CD4-positive, alpha-beta T cell (primary cell): Measurements from ENCODE around the gene CPB2. TPM values are rescaled to one million over a fixed set of nuclear protein-coding genes. Genes with fewer than 3 reads are reported as not detected.

ENCODE experiments used
- ATAC-seq: fragments of 200-7000 bp; cut with Tn5 transposase; one replicate; pipeline ENCODE4 v1.10.0; 2022; ENCODE audit warnings: mild to moderate bottlenecking; ENCODE audit not compliant: poor library complexity
- CTCF ChIA-PET: fragments of 350-600 bp; sonication (Branson Sonifier 250); formaldehyde crosslinking; loops from one replicate; lab custom pipeline; 2021; ENCODE audit warnings: antibody characterized with exemption, inconsistent platforms; lab: Charles Lee
- POLR2A ChIA-PET: fragments of 350-600 bp; sonication (Branson Sonifier 250); formaldehyde crosslinking; loops from one replicate; lab custom pipeline; 2021; ENCODE audit warnings: antibody characterized with exemption, inconsistent platforms; lab: Charles Lee
- DNase-seq, 14 experiments: peaks; one replicate each; pipeline ENCODE4 v3.0.0-alpha.2; 2013 to 2020; ENCODE audit warnings: mixed read lengths in 2 of 14
- H3K27ac ChIP-seq, 2 donors: one replicate each; pipeline versions ENCODE4 v1.5.1 to v1.7.0; 2013; ENCODE audit warnings: low read length in 2 of 2, low read depth in 1 of 2, mild to moderate bottlenecking in 1 of 2
- H3K27me3 ChIP-seq, 2 experiments: 1 replicate in 1 of 2; 2 replicates in 1 of 2; pipeline versions ENCODE4 v1.6.1 to v1.7.0; 2013; ENCODE audit warnings: low read length in 2 of 2, control low read depth in 1 of 2, mild to moderate bottlenecking in 1 of 2, moderate library complexity in 1 of 2; ENCODE audit not compliant: insufficient read depth in 2 of 2, control insufficient read depth in 1 of 2
- H3K36me3 ChIP-seq: one replicate; pipeline ENCODE4 v1.6.1; 2013; ENCODE audit warnings: low read length, control low read depth; ENCODE audit not compliant: insufficient read depth
- H3K4me1 ChIP-seq: one replicate; pipeline ENCODE4 v1.6.1; 2013; ENCODE audit warnings: low read length, control low read depth; ENCODE audit not compliant: insufficient read depth
- H3K4me3 ChIP-seq: one replicate; pipeline ENCODE4 v1.5.1; 2013; ENCODE audit warnings: mild to moderate bottlenecking, low read length, moderate library complexity
- H3K9me3 ChIP-seq, 2 experiments: 1 replicate in 1 of 2; 2 replicates in 1 of 2; pipeline versions ENCODE4 v1.6.1 to v1.7.0; 2013; ENCODE audit warnings: low read length in 2 of 2, mild to moderate bottlenecking in 2 of 2, control low read depth in 1 of 2, moderate library complexity in 1 of 2; ENCODE audit not compliant: control insufficient read depth in 1 of 2, insufficient read depth in 1 of 2
- H3K27ac Mint-ChIP-seq: one replicate; pipeline ENCODE4 v1.8.0; 2020; ENCODE audit warnings: mixed read lengths
- H3K27me3 Mint-ChIP-seq: one replicate; pipeline ENCODE4 v1.8.0; 2021; ENCODE audit warnings: mixed read lengths
- H3K36me3 Mint-ChIP-seq: one replicate; pipeline ENCODE4 v1.8.0; 2021; ENCODE audit warnings: low read depth, mixed read lengths
- H3K4me1 Mint-ChIP-seq: one replicate; pipeline ENCODE4 v1.8.0; 2021; ENCODE audit warnings: low read depth, mixed read lengths
- H3K4me3 Mint-ChIP-seq: one replicate; pipeline ENCODE4 v1.8.0; 2020; ENCODE audit warnings: mild to moderate bottlenecking, mixed read lengths
- H3K9me3 Mint-ChIP-seq: one replicate; pipeline ENCODE4 v1.8.0; 2020; ENCODE audit warnings: mixed read lengths
- intact Hi-C, 2 experiments: fragments of 100-400 bp; cut with DNase I in 1 of 2; cut with micrococcal nuclease in 1 of 2; formaldehyde crosslinking; loops; one replicate each; pipeline versions ENCODE4 v1.15.1 to v1.9.0; 2023 to 2025; cut with DNase I, micrococcal nuclease
- total RNA-seq, 174 experiments: library from RNA in 2 of 174; stranded (reverse) in 2 of 174; gene quantifications; one replicate each; pipeline ENCODE4 v1.2.3 and lab custom pipeline; 2021 to 2026
- TF ChIP-seq, protein P1 (sequence below): fragments of 200-600 bp; IDR thresholded peaks from one replicate; pipeline ENCODE4 v1.8.0; 2022; ENCODE audit warnings: antibody characterized with exemption, mild to moderate bottlenecking

The CPB2 gene
- total RNA-seq, 2 experiments from 2014 or later, result not detected

DNA sequence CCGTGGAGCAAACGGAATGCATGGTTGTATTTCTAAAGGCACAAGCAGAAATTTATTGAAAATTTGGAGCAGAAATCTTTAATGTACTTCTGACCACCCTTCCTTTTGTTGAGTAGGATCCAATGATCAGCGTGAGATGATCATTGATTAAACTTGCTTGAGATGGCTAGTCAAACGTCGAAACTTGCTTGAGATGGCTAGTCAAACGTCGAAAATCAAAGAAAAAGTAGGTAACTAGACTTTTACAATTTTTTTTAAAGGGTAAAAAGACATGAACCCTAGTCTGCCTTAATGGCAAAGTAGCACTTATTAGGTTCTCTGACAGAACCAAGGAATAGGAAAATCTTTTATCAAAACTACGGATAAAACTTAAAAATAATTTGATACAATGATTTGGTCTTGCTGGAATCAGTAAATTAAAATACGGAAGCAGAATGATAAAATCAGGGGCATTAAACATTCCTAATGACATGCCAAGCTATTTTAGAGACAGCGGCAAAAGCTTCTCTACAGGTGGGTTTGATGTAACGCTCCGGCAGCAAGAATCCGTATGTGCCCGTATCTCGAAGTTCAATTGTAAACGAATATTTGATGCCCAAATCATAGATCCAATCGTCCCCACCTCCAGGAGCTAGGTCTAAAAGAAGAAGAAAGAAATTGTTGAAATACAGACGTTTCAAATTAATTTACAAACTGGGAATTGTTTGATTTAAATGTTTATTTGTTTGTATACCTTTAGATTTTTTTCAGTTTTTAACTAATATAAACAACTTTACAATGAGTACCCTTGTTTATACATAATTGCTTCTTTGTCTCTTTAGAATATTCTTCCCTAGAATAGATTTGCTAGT lies 51.4 kb downstream of the CPB2 start:
- H3K9me3 ChIP-seq, result no peaks in the 10 kb centered on the region
- H3K36me3 ChIP-seq, result no peaks in the 10 kb centered on the region
- ChIA-PET POLR2A (interaction anchor here (0.6 to 2.1 kb wide), 10 partner anchors 9 to 720 kb away, joined by 3 to 18 read pairs (median 6); partner anchors contain the start of gene SLC25A30), CTCF (interaction anchor here (1.3 to 1.5 kb wide), 4 partner anchors 9 to 268 kb away, joined by 4 to 7 read pairs (median 6); no protein-coding TSS in a partner anchor)
- TF ChIP-seq, protein P1, sequence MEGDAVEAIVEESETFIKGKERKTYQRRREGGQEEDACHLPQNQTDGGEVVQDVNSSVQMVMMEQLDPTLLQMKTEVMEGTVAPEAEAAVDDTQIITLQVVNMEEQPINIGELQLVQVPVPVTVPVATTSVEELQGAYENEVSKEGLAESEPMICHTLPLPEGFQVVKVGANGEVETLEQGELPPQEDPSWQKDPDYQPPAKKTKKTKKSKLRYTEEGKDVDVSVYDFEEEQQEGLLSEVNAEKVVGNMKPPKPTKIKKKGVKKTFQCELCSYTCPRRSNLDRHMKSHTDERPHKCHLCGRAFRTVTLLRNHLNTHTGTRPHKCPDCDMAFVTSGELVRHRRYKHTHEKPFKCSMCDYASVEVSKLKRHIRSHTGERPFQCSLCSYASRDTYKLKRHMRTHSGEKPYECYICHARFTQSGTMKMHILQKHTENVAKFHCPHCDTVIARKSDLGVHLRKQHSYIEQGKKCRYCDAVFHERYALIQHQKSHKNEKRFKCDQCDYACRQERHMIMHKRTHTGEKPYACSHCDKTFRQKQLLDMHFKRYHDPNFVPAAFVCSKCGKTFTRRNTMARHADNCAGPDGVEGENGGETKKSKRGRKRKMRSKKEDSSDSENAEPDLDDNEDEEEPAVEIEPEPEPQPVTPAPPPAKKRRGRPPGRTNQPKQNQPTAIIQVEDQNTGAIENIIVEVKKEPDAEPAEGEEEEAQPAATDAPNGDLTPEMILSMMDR, result no peak
- ATAC-seq, result no peak
- Mint-ChIP-seq H3K27me3 (peaks cover 22% of the 10 kb centered on the region), H3K4me3 (peak overlapping the region; percentile 91), H3K9me3 (no peaks in the 10 kb centered on the region), H3K36me3 (peaks cover 24% of the 10 kb centered on the region), H3K27ac (peak overlapping the region; percentile 86), H3K4me1 (peaks cover 45% of the 10 kb centered on the region)
- DNase-seq, result peak in 2 of 14 experiments; percentile 7 to 8
- H3K4me1 ChIP-seq, result peaks cover 2% of the 10 kb centered on the region
- peak overlapping the region; percentile 84 for H3K4me3 ChIP-seq
- intact Hi-C loops, result loop anchor here (5.0 to 10.0 kb wide), 9 partner anchors 119 to 1476 kb away; partner anchors contain the start of genes GPALPP1 (in 1 of the 2), LCP1 (in 1 of the 2), NUFIP1 (in 1 of the 2) and TPT1 (in 1 of the 2)
- H3K27ac ChIP-seq, result peak overlapping the region; percentile 97
- peaks cover 0 to 10% of the 10 kb centered on the region in 2 experiments for H3K27me3 ChIP-seq

DNA sequence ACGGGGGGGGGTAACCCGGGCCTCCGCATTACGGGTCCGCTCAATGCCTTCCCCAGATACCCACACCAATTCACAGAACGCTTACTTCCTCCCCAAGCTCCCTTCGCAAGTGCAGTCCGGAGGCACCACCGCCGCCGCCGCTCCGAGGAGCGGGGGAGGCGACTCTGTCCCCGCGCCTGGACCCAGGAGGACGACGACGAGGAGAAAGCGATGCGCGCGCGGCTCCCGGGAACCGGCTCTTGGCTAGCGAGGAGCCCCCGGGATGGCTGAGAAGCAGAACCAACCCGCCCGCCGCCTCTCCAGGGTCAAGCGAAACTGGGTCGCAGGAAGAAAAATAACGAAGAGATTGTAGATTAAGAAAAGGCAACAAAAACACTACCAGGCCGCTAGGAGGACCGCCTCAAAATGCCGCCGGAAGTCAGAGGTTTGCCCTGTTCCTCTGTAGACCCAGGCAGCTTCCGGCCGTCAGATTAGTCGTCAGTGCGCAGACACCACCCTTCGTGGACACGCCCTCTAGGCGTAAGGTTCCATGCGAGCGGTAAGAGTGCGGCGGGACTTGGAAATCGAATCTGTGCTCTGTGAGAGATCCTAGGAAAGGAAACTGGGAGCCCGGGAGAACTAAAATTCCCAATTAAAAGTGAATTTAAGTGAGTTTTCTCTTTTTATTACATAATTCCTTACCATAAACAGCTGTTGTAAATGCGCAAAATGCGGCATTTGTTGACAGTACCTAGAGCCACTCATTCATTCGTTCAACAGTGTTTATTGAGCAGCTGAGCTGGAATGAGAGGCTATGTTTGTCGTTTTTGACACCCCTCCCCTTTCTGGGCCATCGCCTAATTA lies 52.3 kb downstream of the CPB2 start, which contains the start of gene ZC3H13:
Gene ZC3H13, minus strand, starts transcription at position 428 of the 843 bp plus-strand sequence. CDS start 7,239 bp downstream, outside the sequence.
- DNase-seq (peak; percentile 87 to 98 (median 89)), ATAC-seq (peak; percentile 96)
- H3K4me1 ChIP-seq, result peaks cover 2% of the 10 kb centered on the region
- no peaks in the 10 kb centered on the region for H3K36me3 ChIP-seq
- H3K4me1 Mint-ChIP-seq, result peaks cover 53% of the 10 kb centered on the region
- H3K27me3 Mint-ChIP-seq, result peaks cover 22% of the 10 kb centered on the region
- intact Hi-C loops, result loop anchor here (1.0 to 10.0 kb wide), 10 partner anchors 74 to 1475 kb away; partner anchors contain the start of genes GPALPP1 (in 1 of the 2), LCP1 (in 1 of the 2), NUFIP1 (in 1 of the 2) and TPT1 (in 1 of the 2)
- peak within 1 kb of the TSS; percentile 91 for H3K4me3 Mint-ChIP-seq
- peak within 1 kb of the TSS; percentile 97 for H3K27ac ChIP-seq
- peak within 1 kb of the TSS; percentile 86 for H3K27ac Mint-ChIP-seq
- peaks cover 24% of the 10 kb centered on the region for H3K36me3 Mint-ChIP-seq
- H3K27me3 ChIP-seq, result peaks cover 0 to 10% of the 10 kb centered on the region in 2 experiments
- H3K9me3 ChIP-seq, result no peaks in the 10 kb centered on the region
- H3K4me3 ChIP-seq, result peak within 1 kb of the TSS; percentile 84
- H3K9me3 Mint-ChIP-seq, result no peaks in the 10 kb centered on the region
- TF ChIP-seq, protein P1, result peak; percentile 48
- ChIA-PET POLR2A (interaction anchor here (0.6 to 2.1 kb wide), 15 partner anchors 10 to 717 kb away, joined by 3 to 18 read pairs (median 4); partner anchors contain the start of genes LCP1 and SLC25A30), CTCF (interaction anchor here (0.7 to 1.5 kb wide), 6 partner anchors 10 to 269 kb away, joined by 3 to 7 read pairs (median 4); partner anchors contain the start of gene LCP1)
